ENCODE results near the gene BRSK2.
"Not testable (repeated sequence)": the region's sequence is repeated elsewhere in the genome, so short reads cannot be mapped to it uniquely, and the experiment has no call there.

BRSK2 gene

DNA sequence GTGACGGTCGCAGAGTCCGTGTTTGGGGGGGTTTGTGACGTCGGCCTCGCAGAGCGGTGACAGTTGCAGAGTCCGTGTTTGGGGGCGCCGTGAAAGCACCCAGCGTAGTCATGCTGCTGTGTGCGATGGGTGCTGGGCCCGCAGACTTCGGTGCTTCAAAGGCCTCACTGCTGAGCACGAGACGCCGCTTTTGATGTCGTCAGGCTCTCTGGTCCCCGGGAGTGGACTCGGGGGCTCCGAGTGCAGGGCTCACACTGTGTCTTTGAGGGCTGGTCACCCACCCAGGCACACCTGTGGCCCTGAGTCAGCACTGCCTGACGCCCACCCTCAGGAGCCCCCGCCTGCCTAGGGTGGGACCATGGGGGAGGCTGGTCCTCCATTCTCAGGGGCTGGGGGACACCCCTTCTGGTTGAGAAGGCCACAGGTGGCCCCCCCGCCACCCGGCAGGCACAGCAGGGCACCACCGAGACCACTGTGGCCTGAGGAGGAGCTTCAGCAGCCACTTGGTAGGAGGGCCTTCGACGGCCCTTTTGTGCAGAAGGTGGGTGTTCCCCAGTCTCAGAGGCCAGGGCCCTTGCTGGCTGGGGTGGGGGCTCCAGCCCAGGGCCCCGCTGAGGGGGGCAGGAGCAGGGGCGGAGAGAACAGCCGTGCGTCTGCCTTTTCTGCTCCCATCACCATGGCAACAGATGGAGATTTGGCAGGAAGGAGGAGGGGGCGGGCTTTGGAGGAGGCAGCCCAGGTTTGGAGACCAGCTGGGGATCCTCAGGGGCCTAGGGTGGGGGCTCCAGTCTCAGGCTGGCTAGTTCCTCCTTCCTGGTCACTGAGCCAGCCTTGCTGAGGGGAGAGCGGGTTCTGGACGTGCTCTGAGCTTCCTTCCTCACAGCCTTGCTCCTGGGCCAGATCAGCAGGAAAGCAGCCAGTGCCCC, 20.9 kb downstream of the BRSK2 start:
- DNase-seq = no peak

DNA sequence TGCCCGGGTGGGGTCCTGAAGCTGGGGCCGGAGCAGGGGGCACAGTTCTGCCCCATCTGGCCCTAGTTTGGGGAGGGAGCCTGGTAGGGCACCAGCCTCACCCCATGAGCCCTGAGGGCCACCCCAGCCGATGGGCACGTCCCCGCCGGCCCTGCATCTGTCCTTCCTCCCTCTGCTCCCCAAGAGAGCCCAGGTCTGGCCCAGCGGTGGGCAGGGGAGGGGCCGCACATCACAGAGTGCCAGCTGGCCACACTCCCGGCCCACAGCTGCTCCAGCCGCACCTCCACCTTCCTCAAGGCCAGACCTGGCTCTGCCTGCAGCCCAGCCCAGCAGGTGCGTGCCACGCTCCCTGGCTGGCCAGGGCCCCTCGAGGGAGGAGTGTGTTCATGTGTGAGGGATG, 21.6 kb downstream of the BRSK2 start:
- no peak for DNase-seq

DNA sequence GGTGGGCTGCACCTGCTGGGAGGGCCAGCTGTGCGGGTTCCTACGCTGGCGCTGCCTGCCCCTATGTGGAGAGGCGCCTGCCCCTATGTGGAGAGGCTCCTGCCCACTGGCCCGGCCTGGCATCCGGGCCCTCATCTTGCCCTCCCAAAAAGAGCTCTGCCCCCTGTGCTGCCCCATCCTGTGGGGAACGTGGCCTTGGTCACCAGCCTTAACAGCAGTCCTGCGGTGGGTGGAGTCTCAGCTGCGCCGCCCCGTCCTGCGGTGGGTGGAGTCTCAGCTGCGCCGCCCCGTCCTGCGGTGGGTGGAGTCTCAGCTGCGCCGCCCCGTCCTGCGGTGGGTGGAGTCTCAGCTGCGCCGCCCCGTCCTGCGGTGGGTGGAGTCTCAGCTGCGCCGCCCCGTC, 22.0 kb downstream of the BRSK2 start:
- not testable (repeated sequence) for DNase-seq

DNA sequence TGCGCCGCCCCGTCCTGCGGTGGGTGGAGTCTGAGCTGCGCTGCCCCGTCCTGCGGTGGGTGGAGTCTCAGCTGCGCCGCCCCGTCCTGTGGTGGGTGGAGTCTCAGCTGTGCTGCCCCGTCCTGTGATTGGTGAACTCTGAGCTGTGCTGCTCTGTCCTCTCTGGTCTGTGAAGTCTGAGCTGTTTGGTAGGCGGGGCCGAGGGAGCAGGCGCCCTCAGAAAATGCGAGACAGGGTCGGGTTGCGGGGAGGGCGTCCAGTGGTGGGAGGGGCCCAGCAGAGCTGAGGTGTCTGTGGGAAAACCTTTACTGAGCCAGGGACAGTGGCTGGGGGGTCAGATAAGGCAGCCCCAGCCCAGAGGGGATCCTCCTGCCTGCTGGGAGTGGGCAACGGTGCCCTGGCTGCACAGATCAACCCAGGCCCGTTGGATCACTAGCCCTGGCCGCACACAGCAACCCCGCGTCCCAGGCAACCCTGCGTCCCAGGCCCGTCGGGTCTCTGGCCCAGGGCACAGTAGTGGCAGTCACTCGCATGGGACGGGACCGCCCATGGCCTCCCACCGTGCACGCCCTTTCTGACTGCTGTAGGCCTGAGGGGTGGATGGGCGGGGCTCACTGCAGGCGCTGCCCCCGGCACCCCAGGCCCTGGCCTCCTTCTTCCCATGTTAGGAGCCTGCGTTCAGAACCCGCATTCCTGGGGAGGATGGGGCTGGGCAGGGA, 22.8 kb downstream of the BRSK2 start:
- no peak for DNase-seq

DNA sequence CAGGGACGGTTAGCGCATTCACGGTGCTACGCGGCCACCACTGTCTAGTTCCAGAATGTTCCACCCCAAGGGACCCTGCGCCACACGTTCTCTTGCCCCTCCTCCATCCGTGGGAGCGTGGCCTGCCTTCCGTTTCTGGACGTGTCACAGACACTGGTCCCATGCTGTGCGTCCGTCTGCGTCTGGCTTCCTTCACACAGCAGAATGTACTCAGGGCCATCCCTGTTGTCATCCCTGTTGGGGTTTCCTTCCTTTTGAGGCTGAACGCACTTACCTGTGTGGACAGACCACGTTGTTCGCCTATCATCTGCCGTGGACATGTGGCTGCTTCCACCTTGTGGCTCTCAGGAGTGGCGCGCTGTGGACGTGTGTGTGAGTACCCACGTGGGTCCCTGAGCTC, 24.9 kb downstream of the BRSK2 start:
- no peak for DNase-seq

DNA sequence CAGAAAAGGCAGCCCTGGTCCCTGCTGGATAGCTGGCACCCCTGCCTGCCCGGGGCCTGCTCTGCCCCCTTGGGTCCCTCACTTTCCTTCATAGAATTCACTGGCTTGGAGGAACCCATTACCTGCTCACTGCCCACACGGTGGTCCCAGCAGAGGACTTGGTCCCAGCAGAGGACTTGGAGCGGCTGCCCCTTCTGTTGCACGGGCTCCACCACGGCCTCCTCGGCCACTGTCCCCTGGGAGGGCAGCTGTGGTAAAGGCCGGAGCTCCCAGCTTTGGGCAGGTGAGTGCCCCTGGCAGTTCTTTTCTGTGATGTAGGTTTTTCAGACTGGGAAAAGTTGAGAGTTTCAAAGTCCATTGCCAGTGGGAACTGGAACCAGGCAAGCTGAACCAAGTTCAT, 25.9 kb downstream of the BRSK2 start:
- no peak for DNase-seq

DNA sequence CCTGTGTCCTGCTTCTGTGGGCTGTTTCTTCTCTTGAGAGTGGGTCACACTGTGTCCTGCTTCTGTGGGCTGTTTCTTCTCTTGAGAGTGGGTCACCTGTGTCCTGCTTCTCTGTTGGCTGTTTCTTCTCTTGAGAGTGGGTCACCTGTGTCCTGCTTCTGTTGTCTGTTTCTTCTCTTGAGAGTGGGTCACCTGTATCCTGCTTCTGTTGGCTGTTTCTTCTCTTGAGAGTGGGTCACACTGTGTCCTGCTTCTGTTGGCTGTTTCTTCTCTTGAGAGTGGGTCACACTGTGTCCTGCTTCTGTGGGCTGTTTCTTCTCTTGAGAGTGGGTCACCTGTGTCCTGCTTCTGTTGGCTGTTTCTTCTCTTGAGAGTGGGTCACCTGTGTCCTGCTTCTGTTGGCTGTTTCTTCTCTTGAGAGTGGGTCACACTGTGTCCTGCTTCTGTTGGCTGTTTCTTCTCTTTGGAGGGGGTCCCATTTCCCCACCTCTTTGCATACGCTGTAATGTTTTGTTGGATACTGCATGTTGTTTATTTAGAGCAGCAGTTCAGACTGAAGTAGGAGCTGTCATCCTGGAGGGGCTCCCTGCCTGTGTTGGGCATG, 28.6 kb downstream of the BRSK2 start:
- DNase-seq = not testable (repeated sequence)

DNA sequence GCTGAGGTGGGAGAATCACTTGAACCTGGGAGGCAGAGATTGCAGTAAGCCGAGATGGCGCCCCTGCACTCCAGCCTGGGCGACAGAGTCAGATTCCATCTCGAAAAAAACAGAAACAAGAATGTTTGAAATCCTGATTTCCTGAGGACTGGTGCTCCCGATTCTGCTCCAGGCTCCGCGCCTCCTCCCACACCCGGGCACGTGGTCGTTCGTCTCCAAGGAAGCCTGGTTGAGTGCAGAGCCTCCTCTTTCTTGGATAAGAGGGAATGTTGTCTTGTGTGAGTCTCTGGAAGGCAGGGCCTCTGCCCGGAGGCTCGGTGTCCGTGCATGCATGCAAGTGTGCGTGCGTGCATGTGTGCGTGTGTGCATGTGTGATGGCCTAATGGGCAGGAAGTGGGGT, 30.1 kb downstream of the BRSK2 start:
- no peak for DNase-seq

DNA sequence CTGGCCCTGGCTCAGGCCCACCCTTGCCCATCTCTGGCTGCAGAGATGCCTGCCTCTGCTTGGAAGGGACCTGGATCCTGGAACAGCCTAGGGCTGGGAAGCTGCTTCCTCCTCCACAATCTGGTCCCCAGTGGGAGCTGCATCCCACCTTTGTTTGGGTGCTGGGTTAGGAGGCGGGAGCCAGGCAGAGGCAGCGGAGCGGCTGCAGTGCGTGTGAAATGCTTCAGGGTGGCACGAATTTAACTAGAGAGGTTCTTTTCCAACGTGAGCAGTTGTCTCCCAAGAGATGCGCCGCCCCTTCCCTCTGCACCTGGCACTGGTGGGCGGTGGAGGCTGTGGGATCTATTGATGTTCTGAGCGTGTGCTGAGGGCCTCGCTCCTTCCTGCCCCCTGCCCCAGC, 31.6 kb downstream of the BRSK2 start:
- no peak for DNase-seq

DNA sequence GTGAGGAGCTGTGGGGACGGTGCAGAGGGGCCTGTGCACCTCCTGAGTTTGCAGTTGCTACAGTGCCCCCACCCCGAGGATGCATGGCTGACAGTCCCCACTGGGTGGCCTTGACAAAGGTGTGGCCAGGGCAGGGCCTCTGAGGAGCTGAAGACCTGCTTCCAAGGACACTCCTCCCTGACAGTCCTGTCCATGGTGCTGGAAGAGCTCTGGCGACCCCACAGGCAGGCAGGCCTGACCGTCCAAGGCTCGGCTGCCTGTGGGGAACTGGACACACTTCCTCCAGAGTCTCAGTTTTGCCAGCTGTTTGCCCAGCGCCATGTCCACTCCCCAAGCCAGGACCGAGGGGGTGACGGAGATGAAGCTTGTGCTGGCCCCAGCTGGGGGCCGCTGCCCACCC, 32.7 kb downstream of the BRSK2 start:
- no peak for DNase-seq

DNA sequence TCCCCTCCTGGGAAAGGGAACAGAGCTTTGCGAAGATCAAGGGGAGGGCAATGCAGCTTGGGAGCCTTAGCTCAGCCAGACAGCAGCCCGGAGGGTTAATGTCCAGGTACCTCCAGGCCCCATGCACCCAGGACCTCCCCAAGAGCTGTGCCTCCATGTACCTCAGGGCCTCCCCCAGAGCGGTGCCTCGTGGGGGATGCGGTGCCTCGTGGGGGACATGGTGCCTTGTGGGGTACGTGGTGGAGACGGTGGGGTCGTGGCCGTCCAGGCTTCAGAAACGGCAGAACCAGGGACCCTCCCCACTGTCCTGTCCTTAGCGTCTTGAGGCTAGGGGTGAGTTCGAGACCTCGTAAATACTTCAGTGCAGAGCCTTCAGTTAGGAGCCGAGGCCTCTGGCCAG, 33.2 kb downstream of the BRSK2 start:
- DNase-seq = no peak

DNA sequence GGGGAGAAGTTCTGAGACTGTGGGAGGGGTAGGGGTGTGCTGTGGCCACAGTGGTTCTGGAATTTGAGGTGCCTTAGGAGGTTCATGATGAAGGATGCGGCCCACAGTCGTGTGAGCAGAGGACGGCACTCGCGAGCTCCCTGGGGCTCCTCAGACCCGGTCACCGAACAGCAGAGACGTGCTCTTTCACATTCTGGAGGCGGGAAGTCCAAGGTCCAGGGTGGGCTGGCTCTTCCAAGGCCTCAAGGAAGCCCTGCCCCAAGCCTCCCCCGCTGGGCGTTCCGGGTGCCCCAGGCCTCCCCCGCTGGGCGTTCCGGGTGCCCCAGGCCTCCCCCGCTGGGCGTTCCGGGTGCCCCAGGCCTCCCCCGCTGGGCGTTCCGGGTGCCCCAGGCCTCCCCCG, 33.7 kb downstream of the BRSK2 start:
- not testable (repeated sequence) for DNase-seq

DNA sequence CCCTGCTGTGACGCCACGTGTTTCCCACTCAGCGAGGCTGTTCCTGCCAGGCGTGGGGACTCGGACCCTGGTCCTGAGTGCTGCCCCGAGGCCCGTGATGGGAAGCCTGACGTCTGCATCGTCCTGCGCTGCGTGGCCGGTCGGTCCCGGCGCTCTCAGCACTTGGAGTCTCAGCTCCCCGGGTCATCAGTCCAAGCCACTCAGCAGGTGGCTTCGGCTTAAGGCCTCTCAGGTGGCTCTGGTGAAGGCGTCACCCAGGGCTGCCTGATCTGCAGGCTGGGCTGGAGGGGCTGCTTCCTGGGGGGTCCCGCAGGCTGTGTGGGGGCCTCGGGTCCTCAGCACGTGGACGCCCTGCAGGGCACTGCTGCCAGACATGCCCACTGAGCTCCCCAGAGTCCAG, 35.3 kb downstream of the BRSK2 start:
- no peak for DNase-seq

DNA sequence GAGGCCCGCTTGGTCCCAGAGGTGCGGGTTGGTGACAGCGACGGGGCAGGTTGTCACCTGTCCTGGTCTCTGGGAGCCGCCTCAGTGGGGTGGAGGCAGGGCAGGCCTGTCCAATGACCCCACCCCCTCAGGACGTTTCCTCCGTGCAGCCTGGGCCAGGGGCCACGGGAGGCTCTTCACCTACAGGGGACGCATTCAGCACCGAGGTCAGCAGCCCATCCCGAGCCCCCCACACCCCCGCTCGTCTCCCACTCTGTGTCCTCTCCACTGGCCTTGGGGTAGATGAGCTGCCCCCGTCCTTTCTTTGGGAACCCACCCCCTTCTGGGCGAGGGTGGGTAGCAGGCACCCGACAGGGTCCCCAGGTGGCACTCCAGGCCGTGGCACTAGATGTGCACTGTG, 35.7 kb downstream of the BRSK2 start:
- no peak for DNase-seq

DNA sequence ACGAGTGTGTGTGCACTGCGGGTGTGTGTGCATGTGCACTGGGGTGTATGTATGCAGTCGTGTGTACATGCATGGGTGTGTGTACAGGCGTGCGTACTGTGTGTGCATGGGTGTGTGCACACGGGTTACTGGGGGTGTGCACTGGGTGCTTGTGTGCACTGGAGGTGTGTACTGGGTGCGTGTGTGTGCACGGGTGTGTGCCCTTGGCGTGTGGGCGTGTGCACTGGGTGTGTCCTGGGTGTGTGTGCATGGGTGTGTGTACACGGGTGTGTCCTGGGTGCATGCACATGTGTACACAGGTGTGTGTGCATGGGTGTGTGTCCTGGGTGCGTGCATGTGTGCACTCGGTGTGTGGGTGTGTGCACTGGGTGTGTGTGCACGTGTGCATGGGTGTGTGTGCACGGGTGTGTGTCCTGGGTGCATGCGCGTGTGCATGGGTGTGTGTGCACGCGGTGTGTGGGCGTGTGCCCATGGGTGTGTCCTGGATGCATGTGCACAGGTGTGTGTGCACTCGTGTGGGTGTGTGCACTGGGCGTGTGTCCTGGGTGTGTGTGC, 39.1 kb downstream of the BRSK2 start:
- DNase-seq = no peak

DNA sequence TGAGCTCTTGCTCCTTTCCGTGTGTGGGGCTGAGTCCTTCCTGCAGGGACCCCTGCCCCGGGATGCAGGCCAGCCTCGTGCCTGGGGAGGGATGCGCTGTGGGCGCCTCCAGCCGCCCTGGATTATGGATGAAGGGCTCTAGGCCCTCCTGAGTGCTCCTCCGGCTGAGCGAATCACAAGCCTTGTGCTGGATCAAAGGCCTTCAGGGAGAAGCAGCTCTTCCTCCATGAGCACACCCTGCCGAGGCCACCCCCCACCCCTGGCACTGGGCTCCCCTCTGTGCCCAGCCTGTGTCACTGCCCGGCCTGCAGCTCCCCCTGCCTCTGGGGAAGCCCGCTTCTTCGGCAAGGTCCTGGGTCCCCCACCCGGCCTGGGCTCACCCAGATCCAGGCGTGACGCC, 43.8 kb downstream of the BRSK2 start:
- no peak for DNase-seq

DNA sequence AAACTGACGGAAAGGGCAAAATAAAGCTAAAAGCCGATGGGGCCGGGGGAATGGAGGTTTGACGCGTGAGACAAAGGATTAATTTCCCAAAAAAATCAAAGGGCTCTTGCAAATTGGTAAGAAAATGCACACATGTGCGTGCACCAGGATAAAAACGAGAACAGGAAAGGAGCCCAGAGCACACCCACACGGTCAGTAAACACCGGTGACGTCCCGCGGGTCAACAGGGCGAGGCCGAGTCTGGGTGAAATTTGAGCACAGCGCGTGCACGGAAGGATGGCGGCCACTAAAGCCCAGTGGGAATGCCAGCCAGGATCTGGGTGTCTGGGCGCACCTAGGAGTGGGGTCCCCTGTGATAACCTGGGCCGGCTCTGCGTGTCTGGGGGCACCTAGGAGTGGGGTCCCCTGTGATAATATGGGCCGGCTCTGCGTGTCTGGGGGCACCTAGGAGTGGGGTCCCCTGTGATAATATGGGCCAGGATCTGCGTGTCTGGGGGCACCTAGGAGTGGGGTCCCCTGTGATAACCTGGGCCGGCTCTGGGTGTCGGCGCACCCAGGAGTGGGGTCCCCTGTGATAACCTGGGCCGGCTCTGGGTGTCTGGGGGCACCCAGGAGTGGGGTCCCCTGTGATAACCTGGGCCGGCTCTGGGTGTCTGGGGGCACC, 44.4 kb downstream of the BRSK2 start:
- no peak for DNase-seq

DNA sequence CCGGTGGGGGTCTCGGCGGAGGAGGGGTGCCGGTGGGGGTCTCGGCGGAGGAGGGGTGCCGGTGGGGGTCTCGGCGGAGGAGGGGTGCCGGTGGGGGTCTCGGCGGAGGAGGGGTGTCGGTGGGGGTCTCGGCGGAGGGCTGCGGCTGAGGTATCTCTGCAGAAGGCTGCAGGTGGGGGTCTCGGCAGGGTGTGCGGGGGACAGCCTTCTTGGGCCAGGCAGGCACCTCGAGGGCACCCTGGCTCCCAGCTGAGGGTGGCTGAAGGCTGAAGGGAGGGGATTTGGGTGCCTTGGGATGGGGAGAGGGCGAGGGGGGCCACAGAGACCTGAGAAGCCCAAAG, 45.7 kb downstream of the BRSK2 start:
- not testable (repeated sequence) for DNase-seq

DNA sequence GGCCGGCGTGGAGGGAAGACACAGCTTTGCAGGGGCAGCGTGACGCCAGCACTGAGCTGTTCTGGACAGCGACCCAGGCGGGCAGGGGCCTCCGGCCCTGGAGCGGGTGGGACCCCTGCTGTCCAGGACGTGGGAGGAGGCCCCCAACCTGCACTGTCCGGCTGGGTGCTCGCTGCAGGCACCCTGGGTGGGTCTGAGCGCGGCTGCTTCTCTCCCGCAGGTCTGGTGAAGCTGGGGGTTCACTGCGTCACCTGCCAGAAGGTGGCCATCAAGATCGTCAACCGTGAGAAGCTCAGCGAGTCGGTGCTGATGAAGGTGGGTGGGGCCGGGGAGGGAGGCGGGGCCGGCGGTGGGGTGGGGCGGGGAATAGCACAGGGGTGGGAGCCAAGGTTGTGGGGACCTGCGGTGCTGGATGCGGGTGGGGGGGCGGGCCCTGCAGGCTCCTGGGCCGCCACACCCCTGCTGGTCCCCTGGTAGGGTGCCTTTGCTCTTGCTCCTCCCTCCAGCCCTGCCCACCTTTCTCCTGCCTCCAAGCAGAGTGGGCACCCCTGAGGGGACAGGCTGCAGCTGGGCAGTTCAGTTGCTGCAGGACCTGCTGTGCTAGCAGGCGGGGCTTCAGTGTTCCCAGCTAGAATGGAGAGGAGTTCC, 46.2 kb downstream of the BRSK2 start:
- no peak for DNase-seq

DNA sequence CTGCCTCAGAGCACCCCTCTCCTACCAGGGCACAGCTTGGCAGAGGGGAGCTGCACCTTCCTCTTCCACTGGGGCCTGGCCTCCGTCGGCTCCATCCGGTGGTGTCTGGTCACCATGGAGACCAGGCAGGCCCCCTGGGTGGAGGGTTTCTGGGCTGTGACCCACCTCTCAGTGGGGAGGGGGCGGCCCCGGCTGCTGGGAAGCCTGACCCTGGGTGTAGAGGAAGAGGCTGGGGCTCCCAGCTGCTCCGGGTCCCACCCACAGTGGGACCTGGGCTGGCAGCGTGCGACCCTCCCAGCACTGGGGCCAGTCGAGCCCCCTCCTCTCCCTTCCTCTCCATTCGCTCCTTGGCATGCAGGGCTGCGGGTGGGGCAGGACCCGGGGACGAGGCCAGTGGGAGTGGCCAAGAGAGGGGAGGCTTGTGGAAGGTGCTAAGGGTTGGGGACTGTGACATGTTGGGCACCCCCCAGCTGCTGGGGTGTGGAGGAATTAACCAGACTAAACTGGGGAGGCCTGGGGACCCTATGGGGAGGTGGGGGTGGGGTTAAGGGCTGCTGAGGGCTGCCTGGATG, 46.8 kb downstream of the BRSK2 start:
- no peak for DNase-seq

DNA sequence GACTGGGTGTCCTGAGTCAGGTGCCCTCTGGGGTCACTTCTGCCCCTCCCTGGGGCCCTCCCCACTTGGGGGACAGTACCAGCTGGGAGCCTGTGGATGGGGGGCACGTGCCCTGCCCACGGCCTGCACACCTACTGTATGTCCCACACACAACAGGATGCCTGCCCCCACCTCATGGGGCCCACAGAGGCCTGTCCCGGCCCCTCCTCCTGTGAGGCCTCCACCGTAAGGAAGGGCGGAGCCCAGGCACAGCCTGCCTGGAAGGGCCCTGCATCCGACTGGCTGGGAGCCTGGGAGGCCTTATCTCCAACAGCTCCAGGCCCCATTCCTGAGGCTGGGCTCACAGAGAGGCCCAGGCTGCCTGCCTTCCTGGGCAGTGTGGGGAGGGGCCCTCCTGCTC, 47.8 kb downstream of the BRSK2 start:
- no peak for DNase-seq

DNA sequence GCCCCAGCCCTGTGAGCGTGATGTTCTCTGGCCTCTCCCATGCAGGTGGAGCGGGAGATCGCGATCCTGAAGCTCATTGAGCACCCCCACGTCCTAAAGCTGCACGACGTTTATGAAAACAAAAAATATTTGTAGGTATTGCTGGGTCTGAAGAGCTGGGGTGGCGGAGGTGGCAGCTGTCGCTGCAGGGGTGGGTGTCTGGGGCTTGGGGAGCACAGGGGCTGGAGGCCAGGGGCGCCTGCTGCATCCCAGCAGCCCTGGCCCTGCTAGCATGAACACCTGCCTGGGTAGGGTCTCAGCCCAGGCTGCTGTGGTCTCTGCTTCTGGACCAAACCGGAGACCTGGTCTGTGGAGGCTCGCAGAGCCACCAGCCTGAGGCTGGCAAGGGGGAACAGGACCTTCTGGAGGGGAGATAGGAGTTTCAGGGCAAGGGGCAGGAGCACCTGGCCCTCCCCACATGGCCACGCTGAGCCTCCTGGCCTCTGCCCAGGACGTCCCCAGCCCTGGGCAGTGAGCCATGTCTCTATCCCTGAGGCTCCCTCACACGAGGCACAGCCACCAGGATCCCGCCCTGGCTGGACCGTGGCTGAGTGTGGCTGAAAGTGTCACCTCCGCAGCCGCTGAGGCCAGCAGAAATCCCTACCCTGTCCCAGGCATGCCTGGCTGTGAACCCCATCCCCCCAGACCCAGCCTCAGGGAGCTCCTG, 48.7 kb downstream of the BRSK2 start:
- no peak for DNase-seq
